ENCODE data around the gene SSX2IP.

- TF ChIP-seq CTCF (IDR thresholded peaks at IDR 0.05) (no peak), POLR2A (IDR thresholded peaks at IDR 0.05) (no peak), EP300 (IDR thresholded peaks at IDR 0.05) (no peak)
Measured at GRCh38 chr1:84644472-84644871, 45.8 kb downstream of the SSX2IP start.
